RWPE1 (cell line): ENCODE data around the gene SMIM5.

Experiments
- CTCF ChIA-PET: fragments of 350-600 bp; sonication (Branson Sonifier 250); formaldehyde crosslinking; extraction: SDS; loops from one replicate; lab custom pipeline; 2021; lab: Yijun Ruan, JAX
- POLR2A ChIA-PET: fragments of 400-600 bp; formaldehyde crosslinking; extraction: SDS; loops from one replicate; lab custom pipeline; 2020; ENCODE audit warnings: antibody characterized with exemption; ENCODE audit not compliant: low non-redundant PET; lab: Yijun Ruan, JAX
- DNase-seq: peaks from one replicate; pipeline ENCODE4 v3.0.0; 2012; ENCODE audit warnings: low spot score
- H3K27ac ChIP-seq: fragments of 450-650 bp; 2 replicates; pipeline ENCODE4 v1.5.1; 2017
- TF ChIP-seq, protein P1 (sequence below): fragments of 450-650 bp; conservative IDR thresholded peaks from 2 replicates; pipeline ENCODE4 v1.5.1; 2017; ENCODE audit warnings: low read depth, mild to moderate bottlenecking

Gene SMIM5

DNA sequence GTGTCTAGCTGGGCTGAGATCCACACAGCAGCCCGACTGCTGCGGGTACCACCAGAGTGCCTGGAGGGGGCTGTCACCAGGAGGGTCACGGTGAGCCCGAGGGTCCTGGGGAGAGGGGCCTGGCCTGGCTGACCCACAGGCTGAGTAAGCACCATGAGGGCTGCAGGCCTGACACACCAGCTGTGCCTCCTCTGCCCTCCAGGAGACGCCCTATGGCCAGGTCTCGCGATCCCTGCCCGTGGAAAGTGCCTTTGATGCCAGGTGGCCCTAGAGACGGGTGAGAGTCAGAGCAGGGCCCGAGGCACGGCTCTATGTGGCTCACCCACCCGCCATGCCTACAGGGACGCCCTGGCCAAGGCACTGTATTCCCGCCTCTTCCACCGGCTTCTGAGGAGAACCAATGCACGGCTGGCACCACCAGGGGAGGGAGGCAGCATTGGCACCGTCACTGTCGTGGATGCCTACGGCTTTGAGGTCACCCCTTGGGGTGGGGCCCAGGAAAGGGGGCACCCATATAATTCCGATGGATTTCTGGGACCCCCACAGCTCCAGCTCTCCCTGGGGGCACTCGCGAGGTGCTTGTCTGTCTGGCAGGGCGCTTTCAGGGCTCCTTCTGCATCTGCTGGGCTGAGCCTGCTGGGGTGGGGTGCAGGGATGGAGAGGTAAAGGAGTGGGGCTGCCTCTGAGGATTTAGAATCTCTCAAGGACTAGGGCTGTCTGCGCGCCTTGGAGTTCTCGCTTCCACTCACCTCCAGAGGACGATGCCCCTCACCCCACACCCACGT is 38.5 kb upstream of the SMIM5 start:
- DNase-seq, result no peak
- TF ChIP-seq, protein P1, sequence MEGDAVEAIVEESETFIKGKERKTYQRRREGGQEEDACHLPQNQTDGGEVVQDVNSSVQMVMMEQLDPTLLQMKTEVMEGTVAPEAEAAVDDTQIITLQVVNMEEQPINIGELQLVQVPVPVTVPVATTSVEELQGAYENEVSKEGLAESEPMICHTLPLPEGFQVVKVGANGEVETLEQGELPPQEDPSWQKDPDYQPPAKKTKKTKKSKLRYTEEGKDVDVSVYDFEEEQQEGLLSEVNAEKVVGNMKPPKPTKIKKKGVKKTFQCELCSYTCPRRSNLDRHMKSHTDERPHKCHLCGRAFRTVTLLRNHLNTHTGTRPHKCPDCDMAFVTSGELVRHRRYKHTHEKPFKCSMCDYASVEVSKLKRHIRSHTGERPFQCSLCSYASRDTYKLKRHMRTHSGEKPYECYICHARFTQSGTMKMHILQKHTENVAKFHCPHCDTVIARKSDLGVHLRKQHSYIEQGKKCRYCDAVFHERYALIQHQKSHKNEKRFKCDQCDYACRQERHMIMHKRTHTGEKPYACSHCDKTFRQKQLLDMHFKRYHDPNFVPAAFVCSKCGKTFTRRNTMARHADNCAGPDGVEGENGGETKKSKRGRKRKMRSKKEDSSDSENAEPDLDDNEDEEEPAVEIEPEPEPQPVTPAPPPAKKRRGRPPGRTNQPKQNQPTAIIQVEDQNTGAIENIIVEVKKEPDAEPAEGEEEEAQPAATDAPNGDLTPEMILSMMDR, result no peak
- ChIA-PET CTCF (interaction anchor here (0.6 kb wide), 2 partner anchors 17 to 155 kb away, joined by 3 read pairs; no protein-coding TSS in a partner anchor), POLR2A (no interaction called here)
- no peak overlapping the region for H3K27ac ChIP-seq

DNA sequence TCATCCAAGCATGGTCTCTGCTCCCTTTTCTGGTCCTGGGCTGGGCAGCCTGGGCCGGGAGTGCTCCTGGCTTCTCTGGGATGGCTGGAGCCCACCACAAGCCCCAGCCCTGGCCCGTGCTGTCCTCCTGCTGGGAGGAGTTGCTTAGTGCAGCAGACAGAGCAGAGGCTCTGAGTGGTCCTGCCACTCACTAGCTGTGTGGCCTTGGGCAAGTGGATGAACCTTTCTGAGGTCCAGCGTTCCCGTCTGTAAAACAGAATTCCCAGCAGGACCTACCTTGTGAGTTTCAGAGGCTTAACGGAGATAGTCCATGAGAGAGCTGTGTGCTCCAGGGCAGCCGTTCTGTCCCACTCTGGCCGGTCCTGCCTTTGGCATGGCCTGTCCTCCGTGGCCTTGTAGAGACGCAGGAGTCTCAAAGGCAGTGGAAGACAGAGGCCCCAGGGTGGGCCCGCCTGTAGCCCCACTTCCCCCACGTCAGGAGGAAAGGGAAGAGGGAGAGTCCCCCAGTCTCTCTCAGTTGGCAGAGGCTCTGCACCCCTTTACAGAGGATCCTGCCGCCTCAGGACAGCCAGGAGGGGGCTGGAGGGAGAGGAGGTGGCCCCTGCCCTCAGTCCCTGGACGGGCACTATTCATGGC is 37.8 kb upstream of the SMIM5 start:
- no peak for DNase-seq
- ChIA-PET CTCF (interaction anchor here (0.6 to 1.0 kb wide), 2 partner anchors 17 to 79 kb away, joined by 3 read pairs; partner anchors contain the start of gene TSEN54), POLR2A (no interaction called here)
- H3K27ac ChIP-seq, result no peak overlapping the region
- TF ChIP-seq, protein P1, result no peak

DNA sequence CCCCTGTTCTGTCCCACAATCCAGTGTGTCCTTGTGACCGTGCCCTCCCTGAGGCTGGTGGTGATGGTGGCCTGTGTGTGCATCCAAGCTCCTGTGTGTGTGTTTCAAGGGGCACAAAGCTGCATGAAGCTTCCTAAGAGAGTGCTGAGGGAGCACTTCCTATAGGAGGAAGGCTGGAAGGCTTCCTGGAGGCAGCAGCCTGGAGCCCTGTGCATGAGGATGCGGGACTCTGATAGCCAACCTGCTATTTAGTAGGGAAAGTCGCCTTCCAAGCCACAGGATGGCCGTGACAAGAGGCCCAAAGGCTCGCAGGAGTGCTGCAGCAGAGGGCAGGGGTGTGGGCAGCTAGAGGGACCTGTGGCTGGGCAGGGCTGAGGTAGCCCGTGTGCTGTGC is 37.3 kb upstream of the SMIM5 start:
- CTCF ChIA-PET, result interaction anchor here (0.6 to 1.0 kb wide), 3 partner anchors 80 to 848 kb away, joined by 3 to 5 read pairs (median 3); partner anchors contain the start of gene TSEN54
- POLR2A ChIA-PET, result interaction anchor here (0.6 kb wide), 1 partner anchor 71 kb away, joined by 3 read pairs; no protein-coding TSS in a partner anchor
- TF ChIP-seq, protein P1, result no peak
- H3K27ac ChIP-seq, result no peak overlapping the region
- no peak for DNase-seq

DNA sequence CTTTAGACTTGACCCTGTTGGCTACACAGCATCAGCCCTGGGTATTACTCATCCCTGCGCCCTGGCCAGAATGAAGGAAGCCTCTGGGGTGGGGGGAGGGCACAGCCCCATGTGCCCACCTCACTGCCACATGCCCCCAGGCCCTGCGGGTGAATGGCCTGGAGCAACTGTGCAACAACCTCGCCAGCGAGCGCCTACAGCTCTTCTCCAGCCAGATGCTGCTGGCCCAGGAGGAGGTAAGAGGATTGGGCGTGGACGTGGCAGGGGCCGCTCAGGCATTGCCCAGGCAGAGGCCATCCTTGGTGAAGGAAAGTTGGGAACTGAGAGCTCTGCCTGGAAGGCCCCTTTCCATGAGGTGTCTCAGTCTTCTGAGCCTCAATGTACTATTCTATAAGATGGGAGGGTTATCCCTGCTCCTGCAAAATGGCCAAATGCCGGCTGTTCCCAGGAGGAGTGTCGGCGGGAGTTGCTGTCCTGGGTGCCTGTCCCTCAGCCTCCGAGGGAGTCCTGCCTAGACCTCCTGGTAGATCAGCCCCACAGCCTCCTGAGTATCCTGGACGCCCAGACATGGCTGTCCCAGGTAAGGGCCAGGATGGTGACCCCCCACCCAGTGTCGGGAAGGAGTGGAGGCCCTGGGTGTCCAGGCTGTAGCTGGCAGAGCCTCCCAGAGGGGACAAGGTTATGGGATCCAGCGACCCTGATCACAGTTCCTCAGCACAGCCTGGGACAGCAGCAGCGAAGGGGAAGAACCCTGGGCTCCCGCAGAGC is 36.7 kb upstream of the SMIM5 start:
- POLR2A ChIA-PET, result interaction anchor here (0.6 kb wide), 1 partner anchor 71 kb away, joined by 3 read pairs; no protein-coding TSS in a partner anchor
- CTCF ChIA-PET, result interaction anchor here (0.6 to 1.0 kb wide), 3 partner anchors 80 to 847 kb away, joined by 3 to 5 read pairs (median 3); partner anchors contain the start of gene TSEN54
- no peak for DNase-seq
- TF ChIP-seq, protein P1, result no peak
- H3K27ac ChIP-seq, result no peak overlapping the region

DNA sequence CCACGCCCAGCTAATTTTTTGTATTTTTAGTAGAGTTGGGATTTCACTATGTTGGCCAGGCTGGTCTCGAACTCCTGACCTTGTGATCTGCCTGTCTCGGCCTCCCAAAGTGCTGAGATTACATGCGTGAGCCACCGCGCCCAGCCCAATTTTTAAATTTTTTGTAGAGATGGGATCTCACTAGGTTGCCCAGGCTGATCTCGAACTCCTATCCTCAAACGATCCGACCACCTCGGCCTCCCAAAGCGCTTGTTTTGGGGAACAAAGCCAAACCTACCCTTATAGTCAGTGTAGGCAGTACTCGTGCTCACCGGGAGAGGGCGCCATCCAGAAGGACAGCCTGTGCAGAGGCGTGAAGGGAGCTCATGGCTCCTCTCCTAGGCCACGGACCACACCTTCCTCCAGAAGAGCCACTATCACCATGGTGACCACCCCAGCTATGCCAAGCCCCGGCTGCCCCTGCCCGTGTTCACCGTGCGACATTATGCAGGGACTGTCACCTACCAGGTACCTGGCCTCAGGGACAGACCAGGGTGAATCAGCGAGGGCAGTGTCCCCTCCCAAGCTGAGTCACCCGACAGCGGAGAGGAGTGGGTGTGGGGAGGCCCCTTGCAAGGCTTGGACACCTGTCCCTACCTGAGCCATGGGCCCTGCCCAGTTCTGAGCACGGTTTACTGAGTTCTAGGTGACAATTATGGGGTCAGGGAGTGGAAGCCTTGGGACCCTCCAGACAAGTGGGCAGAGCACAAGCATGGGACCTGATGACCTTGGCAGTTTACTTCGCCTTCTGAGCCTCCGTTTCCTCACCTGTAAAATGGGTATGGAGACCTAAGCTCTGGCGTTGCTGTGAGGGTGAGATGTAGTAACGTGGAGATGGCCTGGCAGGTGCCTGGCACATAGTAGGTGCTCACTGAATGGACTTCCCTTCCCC is 31.9 kb upstream of the SMIM5 start:
- TF ChIP-seq, protein P1, result peak; percentile 80
- no peak overlapping the region for H3K27ac ChIP-seq
- DNase-seq, result peak; percentile 43
- POLR2A ChIA-PET, result no interaction called here
- CTCF ChIA-PET, result interaction anchor here (0.5 to 3.5 kb wide), 17 partner anchors 8 to 160 kb away, joined by 3 to 29 read pairs (median 5); partner anchors contain the start of gene SMIM5
